ENCODE measurements around the gene SRRM3. TPM values are rescaled to one million over a fixed set of nuclear protein-coding genes. Genes with fewer than 3 reads are reported as not detected.
A peak's percentile ranks its signal among the peaks of the same experiment; 100 is the strongest.

SRRM3 gene
- total and polyA plus RNA-seq, 9 of the 15 experiments (the other 6 are each of a cell fraction or from before 2014, with no cell fraction given), result 0.04 to 0.91 (median 0.46) TPM; not detected in 2

- Histone ChIP-seq H3K79me2 (ENCODE audit: control insufficient read depth, insufficient read depth, low read length) (peaks cover 25% of the 10 kb centered on the region), H3K9ac (ENCODE audit: insufficient read depth in 1 of 2, low read depth in 2 of 2, low read length in 2 of 2) (peak overlapping the region; percentile 70 to 97), H3K9me3 (replicated peaks; ENCODE audit: control insufficient read depth, insufficient read depth, low read depth, low read length) (no peaks in the 10 kb centered on the region), H3K4me2 (ENCODE audit: insufficient read depth, low read length) (peak overlapping the region; percentile 77), H4K20me1 (replicated peaks; ENCODE audit: control insufficient read depth, insufficient read depth, low read length) (no peaks in the 10 kb centered on the region), H3K36me3 (ENCODE audit: control insufficient read depth, insufficient read depth, low read length) (peaks cover 13% of the 10 kb centered on the region), H3K4me1 (replicated peaks in 1 of 2; ENCODE audit: control insufficient read depth in 2 of 2, insufficient read depth in 2 of 2, low read length in 2 of 2) (peaks cover 17 to 53% of the 10 kb centered on the region in 2 experiments), H2AFZ (ENCODE audit: low read depth, low read length) (peak overlapping the region; percentile 99), H3K27ac (ENCODE audit: extremely low read depth, low read depth, low read length) (peak overlapping the region; percentile 81), H3K4me3 (peak overlapping the region; percentile 66), H3K27me3 (ENCODE audit: control insufficient read depth in 2 of 2, insufficient read depth in 2 of 2, low read length in 2 of 2) (no peaks in the 10 kb centered on the region), H3K9me1 (ENCODE audit: control insufficient read depth, insufficient read depth, low read length) (no peaks in the 10 kb centered on the region)
- peak; percentile 95 for FAIRE-seq
- peak; percentile 88 for ATAC-seq
- ChIA-PET POLR2A (interaction anchor here (0.6 to 2.4 kb wide), 8 partner anchors 11 to 393 kb away, joined by 3 to 12 read pairs (median 3); no protein-coding TSS in a partner anchor), CTCF (ENCODE audit: low intra/inter-chr PET ratio) (interaction anchor here (1.9 kb wide), 1 partner anchor 11 kb away, joined by 9 read pairs; no protein-coding TSS in a partner anchor)
- DNase-seq (ENCODE audit: extremely low read depth in 1 of 4, low spot score in 3 of 4), result peak; percentile 93 to 98 (median 95)
- no TSS peak for BruUV-seq (replicated peaks)
- in situ Hi-C loops (cut with MboI), result no loop called here
- intact Hi-C loops (cut with micrococcal nuclease), result loop anchor here (2.0 kb wide), 1 partner anchor 15 kb away; no protein-coding TSS in a partner anchor
- WGBS (ENCODE audit: insufficient coverage, low coverage, missing lambda C conversion rate), result 1% methylated on average over 45 of the region's 56 CpGs
- TF ChIP-seq ETV1 (tag; conservative IDR thresholded peaks at IDR 0.05; ENCODE audit: low read depth) (peak; percentile 73), SP2 (IDR thresholded peaks at IDR 0.05; ENCODE audit: extremely low read depth, low read depth, low read length, poor library complexity, severe bottlenecking) (no peak), FOXJ2 (tag; IDR thresholded peaks at IDR 0.05) (no peak), TAF1 (IDR thresholded peaks at IDR 0.05; ENCODE audit: control insufficient read depth, extremely low read depth, insufficient read depth, low read length, severe bottlenecking) (peak; percentile 59), ATF6 (CRISPR knock-in tag; IDR thresholded peaks at IDR 0.05) (no peak), HDAC3 (IDR thresholded peaks at IDR 0.05; ENCODE audit: borderline replicate concordance, partially characterized antibody) (no peak), TCF15 (CRISPR knock-in tag; IDR thresholded peaks at IDR 0.05) (no peak), KLF1 (tag; IDR thresholded peaks at IDR 0.05) (peak; percentile 48; the same call in 1 of the 2 replicates), HDAC8 (tag; IDR thresholded peaks at IDR 0.05) (no peak), NFIC (IDR thresholded peaks at IDR 0.05) (peak; percentile 100), CTBP1 (IDR thresholded peaks at IDR 0.05; ENCODE audit: borderline replicate concordance) (peak; percentile 39; the same call in 1 of the 2 replicates), ASH1L (IDR thresholded peaks at IDR 0.05; ENCODE audit: borderline replicate concordance, low read depth, partially characterized antibody) (no peak), ZNF79 (CRISPR knock-in tag; IDR thresholded peaks at IDR 0.05; ENCODE audit: low read depth) (no peak), ZNF586 (CRISPR knock-in tag; conservative IDR thresholded peaks at IDR 0.05) (no peak), XRCC4 (IDR thresholded peaks at IDR 0.05; ENCODE audit: extremely low read depth, insufficient read depth, insufficient read length) (no peak)
- TF ChIP-seq, protein P1, sequence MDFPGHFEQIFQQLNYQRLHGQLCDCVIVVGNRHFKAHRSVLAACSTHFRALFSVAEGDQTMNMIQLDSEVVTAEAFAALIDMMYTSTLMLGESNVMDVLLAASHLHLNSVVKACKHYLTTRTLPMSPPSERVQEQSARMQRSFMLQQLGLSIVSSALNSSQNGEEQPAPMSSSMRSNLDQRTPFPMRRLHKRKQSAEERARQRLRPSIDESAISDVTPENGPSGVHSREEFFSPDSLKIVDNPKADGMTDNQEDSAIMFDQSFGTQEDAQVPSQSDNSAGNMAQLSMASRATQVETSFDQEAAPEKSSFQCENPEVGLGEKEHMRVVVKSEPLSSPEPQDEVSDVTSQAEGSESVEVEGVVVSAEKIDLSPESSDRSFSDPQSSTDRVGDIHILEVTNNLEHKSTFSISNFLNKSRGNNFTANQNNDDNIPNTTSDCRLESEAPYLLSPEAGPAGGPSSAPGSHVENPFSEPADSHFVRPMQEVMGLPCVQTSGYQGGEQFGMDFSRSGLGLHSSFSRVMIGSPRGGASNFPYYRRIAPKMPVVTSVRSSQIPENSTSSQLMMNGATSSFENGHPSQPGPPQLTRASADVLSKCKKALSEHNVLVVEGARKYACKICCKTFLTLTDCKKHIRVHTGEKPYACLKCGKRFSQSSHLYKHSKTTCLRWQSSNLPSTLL (IDR thresholded peaks at IDR 0.05), result no peak
These were observed 101.8 kb downstream of the SRRM3 start for GRCh38 chr7:76303202-76304147.

All from K562 (cell line).